GM19324 (cell line): ENCODE measurements around the gene LRRC45.

ENCODE experiments used
- ATAC-seq: cut with Tn5 transposase; IDR thresholded peaks from one replicate; pipeline ENCODE4 v1.9.1; 2021; ENCODE audit warnings: mild to moderate bottlenecking, moderate library complexity; ENCODE audit not compliant: unreplicated experiment, low FRiP score

Gene LRRC45

DNA sequence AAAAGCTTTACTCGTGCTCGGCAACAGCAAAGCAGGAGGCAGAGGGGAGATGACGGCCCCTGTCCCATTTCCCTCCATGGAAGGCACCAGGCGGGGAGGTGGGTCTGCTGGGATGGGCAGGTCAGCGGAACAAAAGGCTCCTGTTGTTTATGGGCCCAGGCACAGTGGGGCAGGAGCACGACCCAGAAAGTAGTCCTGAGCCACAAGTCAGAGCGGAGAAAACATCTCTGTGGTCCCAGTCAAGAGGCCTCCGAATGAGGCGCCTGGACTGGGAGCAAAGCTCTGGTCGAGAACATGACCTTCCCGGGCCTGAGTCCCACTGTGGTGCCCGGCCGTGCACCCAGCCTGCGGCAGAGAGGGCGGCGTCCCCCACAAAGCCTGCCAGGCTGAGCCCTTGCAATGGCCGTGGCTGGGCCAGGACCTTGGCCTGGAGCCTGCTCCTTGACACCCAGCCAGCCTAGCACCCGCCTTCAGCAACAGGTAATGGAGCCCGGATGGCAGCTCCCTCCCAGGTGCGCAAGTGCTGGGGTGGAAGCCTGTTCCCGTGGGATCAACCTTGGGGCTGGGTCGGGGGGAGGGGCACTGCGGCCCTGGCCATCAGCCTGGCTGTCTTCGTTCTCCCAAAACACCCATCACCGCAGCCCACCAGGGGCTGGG lies 24.9 kb downstream of the LRRC45 start:
- ATAC-seq, result no peak

DNA sequence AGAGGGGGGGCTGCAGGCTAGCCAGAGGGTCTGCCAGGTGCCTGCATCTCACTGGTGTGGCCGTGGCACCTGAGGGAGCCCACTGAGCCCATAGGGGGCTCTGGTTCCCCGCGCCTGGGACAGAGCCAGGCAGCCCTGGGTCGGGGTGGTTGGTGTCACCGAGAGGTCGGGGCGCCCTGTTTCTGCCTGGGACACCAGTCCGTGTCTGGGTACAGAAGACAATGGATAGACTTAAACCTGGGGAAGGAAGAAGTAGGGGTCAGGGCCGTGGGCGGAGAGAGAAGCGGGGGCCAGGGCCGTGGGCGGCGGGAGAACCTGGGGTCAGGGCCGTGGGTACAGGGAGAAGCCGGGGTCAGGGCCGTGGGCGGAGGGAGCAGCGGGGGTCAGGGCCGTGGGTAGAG lies 25.5 kb downstream of the LRRC45 start:
- ATAC-seq, result no peak

DNA sequence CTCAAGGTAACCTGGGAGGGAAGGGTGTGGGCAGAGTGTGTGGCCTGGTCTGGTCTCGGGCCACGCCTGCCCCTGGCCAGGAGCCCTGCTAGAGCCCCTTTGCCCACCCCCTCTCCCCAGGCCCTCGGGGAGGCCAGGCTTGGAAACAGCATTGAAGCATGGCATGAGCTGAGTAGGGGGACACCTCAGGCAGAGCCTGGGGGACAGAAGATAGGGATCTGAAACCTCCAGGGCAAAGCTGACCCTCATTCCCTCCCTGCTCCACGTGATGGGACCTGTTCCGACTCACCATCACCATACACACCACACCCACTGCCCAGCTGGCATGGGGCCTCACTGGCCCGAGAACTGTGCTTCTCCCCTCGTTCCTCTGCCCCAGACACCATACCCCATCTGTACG lies 26.0 kb downstream of the LRRC45 start:
- ATAC-seq, result no peak

DNA sequence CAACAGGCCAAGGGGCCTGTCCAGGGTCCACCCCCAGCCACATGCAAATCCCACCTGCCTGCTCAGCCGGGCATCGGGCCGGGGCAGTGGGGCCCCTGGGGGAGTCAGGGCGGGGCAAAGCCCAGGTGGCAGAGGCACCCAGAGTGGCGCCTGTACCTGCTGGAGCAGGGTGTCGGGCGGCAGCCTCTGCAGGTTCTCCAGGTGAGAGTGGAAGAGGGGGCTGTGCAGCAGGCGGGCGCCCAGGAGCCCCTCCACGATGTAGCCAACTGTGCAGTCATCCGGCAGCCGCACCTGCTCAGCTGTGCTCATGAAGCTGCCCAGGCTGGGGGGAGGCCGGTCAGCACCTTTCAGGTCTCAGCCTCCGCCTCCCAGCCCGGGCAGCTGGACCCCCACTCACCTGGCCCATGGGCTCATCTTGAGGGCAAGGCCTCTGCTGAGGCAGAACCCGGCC lies 26.4 kb downstream of the LRRC45 start:
- ATAC-seq, result no peak

DNA sequence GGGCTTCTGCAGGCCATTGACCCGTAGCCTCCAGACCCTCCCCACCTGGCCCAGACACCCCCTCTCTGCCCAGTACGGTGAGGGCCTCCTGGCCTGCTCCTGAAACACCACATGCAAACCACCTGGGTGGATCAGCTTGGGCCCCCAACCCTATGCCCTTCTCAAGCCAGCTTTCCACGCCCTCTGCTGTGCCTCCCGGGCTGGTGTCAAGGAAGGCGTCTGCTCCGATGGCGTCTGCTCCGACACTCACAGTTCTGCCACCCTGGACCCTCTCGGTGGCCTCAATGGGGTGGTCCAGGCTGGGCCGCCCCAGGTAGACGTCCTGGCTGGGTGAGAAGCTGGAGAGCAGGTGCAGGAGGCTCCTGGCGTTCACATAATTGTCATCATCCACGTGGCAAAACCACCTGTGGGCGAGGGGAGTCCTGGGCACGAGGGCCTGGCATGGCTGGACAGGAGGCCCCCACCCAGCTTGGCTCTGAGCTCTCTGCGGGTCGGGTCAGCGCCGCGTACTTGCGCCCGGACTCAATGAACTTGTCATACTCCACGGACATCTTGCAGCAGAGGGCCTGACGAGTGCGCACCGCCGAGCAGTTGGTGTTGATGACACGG lies 27.2 kb downstream of the LRRC45 start:
- ATAC-seq, result no peak

DNA sequence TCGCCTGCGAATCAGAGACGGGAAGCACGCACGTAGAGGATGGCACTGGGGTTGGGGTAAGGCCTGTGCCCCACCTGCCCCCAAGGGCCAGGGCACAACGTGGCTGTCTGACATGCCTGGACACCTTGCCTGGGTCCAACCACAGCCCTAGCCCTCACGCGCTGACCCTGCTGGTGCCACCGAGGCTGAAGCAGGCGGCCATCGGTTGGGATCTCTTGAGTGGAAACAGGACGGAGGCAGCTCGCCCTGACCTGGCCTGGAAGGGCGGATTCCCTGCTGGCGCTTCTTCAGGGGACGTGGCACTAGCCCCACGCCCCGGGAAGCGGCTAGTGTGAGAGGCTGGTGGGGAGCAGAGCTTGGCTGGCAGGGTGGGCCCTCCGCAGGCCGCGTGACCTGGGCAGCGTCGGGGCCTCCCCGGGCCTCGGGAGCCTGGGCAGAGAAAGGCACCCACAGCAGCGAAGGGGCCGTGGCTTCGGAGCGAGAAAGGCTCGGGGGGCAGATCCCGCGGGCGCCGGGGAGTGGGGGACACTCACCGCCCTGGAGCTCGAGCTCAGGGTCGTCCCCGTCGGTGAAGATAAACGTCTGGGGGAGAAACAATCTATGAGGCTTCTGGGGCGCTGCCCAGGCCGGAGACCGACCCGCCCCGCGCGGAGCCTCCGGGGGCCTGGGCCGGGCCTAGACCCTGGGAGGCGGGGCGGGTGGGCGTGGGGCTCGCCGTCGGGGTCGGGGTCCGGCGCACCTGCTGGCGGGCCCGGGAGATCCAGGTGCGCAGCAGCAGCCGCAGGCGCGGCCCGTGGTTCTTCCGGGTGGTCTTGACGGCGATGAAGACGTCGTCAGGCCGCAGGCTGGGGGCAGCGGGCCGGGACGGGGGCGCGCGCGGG lies 27.9 kb downstream of the LRRC45 start:
- ATAC-seq, result peak; percentile 8

DNA sequence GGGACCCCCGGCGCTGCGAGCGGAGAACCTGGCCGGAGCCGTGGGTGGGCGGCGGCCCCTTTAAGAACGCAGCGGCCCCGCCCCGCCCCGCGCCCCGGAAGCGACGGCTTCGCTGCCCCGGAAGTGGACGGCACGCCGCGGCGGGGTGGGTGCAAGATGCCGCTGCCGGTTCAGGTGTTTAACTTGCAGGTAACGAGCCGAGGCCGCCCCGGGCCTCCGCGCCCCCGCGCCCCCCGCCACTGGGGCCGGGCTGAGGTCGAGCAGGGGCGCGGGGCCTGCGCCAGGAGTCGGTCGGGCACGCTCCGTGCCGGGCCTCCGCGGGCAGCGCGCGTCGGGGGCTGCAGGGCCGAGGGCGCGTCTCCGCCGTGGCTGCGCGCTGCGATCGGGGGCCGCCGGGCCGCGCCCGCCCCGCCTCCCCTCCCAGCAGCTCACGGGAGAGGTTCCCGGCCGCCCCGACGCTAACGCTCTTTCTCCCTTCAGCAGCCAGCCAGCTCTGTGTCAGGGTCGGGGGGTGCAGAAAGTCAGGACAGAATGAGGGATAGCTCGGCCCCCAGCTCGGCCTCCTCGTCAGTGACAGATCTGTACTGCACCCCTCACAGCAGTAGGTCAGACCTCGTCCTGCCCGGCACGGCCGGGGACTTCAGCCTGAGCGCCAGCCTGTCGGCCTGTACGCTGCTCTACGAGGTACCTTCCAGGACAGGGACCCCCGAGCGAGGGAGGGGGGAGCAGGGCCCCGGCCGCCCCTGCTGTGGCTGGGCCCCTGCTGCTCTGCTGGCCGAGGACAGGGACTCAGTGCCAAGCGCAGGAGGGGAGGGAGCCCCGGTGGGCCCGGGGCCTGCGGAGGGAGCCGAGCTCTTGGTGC lies 28.9 kb downstream of the LRRC45 start, which contains the start of the genes GPS1 and RFNG:
Gene GPS1, plus strand, starts transcription at position 123 of the 862 bp plus-strand sequence. Its CDS starts 34 bp downstream, at position 157.
Gene RFNG, minus strand, starts transcription at position 36 of the 862 bp plus-strand sequence. CDS start 45 bp downstream, outside the sequence.
- ATAC-seq, result peak; percentile 49

DNA sequence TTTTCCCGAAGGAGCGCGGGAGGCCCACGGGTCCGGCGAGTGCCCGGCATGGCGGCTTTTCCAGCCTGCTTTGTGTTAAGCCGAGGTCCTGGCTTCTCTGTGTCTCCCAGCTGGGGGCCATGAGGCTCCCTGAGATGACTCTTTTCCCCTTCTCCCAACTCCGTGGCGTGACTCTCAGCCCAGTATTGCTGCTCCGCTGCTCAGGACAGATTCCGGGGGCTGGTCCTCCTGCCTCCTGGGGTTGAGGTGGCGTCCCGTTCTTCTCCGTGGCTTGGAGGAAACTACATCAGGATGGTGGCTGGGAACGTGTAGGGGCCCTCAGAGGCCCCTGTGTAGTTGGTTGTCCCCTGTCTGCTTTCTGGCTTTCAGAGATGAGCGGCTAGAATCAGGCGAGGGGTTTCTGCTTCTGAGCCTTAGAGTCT lies 29.5 kb downstream of the LRRC45 start:
- no peak for ATAC-seq

DNA sequence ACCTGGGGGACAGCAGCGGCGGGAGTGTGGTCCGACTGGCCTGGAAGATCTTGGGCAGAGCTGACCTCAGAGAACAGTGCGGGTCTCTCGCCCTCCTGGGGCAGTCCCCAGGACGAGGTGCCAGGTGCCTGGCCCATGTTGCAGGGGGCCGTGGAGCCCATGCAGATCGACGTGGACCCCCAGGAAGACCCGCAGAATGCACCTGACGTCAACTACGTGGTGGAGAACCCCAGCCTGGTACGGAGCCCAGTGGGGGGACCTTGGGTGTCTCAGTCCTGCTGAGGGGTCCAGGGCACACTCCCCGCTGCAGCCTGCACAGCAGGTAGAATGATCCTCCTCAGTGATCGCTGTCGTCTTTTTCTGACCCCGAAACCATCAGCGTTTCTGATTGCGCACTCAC lies 30.0 kb downstream of the LRRC45 start:
- ATAC-seq, result no peak

DNA sequence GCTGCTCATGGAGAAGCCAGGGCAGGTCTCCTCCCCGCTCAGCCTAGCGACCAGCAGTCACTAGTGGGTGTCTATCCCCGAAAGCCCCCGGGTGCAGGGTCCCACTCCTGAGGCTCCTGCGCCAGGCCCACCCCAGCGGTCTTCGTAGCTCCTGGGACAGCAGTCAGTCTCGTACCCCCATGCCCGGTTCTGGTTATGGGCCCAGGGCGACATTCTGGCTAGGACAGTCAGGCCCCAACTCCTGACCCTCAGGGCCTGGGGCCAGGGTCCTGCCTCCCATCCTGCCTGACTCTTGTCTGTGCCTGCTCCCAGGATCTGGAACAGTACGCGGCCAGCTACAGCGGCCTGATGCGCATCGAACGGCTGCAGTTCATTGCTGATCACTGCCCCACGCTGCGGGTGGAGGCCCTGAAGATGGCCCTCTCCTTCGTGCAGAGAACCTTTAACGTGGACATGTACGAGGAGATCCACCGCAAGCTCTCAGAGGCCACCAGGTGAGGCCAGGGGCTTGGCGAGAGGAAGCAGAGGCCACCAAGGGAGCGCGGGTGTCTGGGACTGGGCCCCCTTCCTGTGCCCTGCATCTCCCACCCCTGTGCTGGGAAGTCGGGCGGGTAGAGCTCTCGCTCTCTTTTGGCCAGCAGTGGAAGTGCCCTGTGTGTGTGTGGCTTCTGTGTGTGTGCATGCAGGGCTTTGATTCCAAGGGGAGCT lies 30.6 kb downstream of the LRRC45 start:
- ATAC-seq, result no peak

DNA sequence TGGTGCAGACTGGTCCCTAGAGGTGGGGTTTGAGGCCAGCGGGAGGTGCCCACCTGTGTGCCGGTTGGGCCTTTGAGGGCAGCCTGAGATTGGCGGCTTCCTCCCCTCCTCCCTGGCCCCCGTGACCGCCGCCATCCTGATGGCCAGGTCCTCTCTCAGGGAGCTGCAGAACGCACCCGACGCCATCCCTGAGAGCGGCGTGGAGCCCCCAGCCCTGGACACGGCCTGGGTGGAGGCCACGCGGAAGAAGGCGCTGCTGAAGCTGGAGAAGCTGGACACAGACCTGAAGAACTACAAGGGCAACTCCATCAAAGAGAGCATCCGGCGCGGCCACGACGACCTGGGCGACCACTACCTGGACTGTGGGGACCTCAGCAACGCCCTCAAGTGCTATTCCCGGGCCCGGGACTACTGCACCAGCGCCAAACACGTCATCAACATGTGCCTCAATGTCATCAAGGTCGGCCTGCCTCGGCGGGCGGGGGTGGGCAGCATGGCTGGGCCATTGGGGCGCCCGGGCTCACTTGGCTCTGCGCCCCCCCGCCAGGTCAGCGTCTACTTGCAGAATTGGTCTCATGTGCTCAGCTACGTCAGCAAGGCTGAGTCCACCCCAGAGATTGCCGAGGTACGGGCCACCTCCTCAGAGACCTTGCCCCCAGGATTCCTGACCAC lies 31.4 kb downstream of the LRRC45 start:
- no peak for ATAC-seq

DNA sequence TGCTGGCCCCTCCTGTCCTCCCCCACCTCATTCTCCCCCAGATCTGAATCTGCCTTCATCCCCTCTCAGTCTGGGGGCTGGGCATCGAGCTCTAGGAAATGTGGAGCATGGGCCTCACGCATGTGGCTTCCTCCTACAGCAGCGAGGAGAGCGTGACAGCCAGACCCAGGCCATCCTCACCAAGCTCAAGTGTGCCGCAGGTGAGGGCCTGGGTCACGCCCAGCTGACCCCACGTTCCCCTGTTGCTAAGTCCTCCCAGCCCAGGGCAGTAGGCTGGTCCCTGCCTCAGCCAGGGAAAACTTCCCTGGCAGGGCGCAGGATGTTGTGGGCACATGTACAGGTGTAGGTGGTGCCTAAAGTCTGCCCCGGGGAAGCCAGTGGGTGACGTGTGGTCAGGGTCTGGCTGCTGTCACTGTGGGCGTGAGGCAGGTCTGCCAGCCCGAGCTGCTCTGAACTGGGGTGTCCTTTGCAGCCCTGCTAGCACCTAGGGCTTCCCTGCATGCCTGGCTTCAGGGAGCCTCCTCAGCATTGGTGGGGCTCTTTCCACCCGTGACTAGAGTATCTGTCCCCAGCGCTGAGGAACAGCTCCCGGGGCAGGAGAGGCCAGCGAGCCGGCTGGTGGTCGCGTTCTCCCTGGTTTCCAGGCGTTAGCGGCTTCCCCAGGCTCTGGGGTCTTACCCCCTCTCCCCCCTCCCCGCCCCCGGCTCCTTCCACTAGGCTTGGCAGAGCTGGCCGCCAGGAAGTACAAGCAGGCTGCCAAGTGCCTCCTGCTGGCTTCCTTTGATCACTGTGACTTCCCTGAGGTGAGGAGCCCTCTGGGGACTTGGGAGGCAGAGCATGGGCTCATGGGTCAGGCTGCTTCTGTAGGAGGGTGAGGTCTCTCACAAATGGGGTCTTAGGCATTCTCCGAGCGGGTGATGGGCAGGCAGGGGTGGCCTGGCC lies 32.2 kb downstream of the LRRC45 start:
- no peak for ATAC-seq

DNA sequence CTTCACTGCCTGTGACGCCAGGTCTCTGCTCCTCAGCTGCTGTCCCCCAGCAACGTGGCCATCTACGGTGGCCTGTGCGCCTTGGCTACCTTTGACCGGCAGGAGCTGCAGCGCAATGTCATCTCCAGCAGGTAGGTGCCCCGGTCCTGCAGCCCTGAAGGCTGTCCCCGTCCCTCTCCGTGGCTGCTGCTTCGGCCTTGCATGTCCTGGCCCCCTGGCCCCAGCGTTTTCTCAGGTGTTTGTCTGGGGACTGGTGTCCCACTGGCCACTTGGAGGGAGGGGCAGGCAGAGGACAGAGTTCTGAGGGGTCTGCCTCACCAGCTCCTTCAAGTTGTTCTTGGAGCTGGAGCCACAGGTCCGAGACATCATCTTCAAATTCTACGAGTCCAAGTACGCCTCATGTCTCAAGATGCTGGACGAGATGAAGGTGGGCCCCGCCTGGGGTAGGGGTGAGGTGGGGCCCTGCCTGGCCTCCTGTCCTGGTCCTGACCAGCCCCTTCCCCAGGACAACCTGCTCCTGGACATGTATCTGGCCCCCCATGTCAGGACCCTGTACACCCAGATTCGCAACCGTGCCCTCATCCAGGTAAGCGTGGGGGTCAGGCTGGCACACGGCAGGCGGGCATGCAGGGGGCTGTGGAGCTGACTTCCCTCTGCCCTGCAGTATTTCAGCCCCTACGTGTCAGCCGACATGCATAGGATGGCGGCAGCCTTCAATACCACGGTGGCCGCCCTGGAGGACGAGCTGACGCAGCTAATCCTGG lies 33.0 kb downstream of the LRRC45 start:
- ATAC-seq, result no peak

DNA sequence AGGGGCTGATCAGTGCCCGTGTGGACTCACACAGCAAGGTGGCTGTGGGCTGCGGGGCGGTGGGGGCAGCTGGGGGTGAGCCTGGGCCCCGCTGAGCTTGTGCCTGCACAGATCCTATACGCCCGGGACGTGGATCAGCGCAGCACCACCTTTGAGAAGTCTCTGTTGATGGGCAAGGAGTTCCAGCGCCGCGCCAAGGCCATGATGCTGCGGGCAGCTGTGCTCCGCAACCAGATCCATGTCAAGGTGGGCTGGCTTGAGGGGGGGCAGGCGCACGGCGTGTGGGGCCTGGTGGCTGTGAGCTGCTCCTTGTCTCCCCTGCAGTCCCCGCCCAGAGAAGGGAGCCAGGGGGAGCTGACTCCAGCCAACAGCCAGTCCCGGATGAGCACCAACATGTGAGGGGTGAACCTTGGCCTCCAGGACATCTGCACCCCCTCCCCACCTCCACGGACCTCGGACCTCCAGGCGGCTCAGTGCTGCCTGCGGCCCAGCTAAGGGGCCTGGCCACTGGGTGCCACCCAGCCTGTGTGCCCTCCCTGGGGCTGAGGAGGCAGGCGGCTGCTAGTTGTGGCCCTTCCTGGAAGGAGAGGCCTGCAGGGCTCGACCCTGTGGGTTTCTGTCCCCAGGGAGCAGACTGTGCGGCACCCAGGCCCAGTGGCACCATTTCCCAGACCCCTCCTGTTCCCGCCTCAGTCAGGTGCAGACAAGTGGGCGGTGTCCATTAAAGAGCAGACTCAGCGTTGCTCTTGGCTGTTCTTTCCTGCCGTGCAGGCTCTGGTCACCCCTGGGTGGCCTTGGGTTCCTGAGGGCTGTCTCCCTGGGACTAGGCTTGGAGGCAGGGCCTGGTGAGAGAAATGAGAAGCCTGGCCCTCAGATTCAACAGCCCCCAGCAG lies 33.9 kb downstream of the LRRC45 start:
- ATAC-seq, result no peak

DNA sequence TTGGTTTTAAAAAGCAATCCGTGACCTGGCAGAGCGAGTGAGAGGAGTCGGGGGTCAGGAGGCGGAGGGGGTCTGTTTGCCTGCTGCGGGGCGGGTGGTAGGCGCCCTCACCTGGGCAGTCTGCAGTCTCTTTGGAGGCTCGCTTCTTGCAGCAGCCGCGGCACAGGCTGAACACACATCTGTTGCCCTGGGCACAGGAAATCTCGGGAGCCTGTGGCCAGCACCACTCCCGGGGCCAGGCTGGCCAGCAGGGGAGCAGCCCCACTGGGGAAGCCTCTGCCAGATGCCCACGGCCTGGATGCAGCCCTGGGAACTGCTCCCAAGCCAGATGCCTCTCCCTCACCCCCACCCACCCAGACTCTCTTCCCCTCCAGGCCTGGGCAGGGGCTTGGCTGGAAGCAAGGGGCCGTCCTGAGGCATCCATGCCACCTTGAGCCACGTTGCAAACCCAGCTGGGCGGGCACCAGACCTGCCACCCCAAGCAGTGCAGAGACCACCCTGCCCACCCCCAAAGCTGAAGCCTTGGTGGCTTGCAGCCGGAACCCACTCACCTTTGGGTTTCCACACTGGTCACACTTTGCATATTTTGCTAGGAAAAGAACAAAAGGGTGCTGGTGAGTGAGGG lies 35.2 kb downstream of the LRRC45 start:
- no peak for ATAC-seq

DNA sequence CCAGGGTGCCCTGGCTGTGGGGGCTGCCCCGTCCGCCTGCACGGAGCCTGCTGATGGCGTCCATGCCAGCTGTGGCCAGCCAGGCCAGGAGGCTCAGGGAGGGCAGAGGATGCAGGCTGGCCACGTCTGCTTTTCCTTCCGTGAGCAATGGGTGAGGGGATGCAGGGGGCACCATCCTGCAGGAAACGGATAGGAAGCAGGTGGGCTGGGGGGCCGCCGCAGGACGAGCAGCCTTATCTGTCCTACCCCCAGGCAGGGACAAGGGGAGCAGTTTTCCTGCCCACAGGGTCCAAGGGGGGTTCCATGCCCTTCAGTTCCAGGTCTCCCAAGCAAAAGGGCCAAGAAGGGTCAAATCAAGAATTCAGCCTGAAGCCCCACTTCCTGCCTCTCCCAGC lies 35.7 kb downstream of the LRRC45 start:
- no peak for ATAC-seq
